Spleen (tissue), 11 donors: ENCODE data around the gene SLC1A4. TPM values are rescaled to one million over a fixed set of nuclear protein-coding genes. Genes with fewer than 3 reads are reported as not detected.

ENCODE experiments used
- DNase-seq: peaks from one replicate; pipeline ENCODE4 v3.0.0-alpha.2; 2020
- H3K27ac ChIP-seq, 8 donors: fragments of 200-600 bp; sonication (generic) in 7 of 8; 1 replicate in 4 of 8; 2 replicates in 4 of 8; pipeline versions ENCODE4 v1.5.0 to v1.8.0; 2016 to 2021; ENCODE audit warnings: inconsistent platforms in 4 of 8, mild to moderate bottlenecking in 4 of 8, moderate library complexity in 1 of 8
- H3K27me3 ChIP-seq, 7 donors: fragments of 200-600 bp; sonication (generic) in 6 of 7; replicated peaks in 1 of 7; 1 replicate in 4 of 7; 2 replicates in 3 of 7; pipeline versions ENCODE4 v1.5.0 to v1.8.0; 2016 to 2021; ENCODE audit warnings: inconsistent platforms in 3 of 7, mild to moderate bottlenecking in 1 of 7
- H3K36me3 ChIP-seq, 6 donors: fragments of 200-600 bp; sonication (generic) in 5 of 6; 1 replicate in 4 of 6; 2 replicates in 2 of 6; pipeline versions ENCODE4 v1.5.0 to v1.8.0; 2016 to 2021; ENCODE audit warnings: inconsistent platforms in 2 of 6
- H3K4me1 ChIP-seq, 6 donors: fragments of 200-600 bp; sonication (generic) in 5 of 6; 1 replicate in 3 of 6; 2 replicates in 3 of 6; pipeline versions ENCODE4 v1.5.0 to v1.8.0; 2016 to 2021; ENCODE audit warnings: inconsistent platforms in 3 of 6
- H3K4me3 ChIP-seq, 8 donors: fragments of 200-600 bp; sonication (generic) in 7 of 8; 1 replicate in 4 of 8; 2 replicates in 4 of 8; pipeline versions ENCODE4 v1.5.0 to v1.8.0; 2016 to 2021; ENCODE audit warnings: inconsistent platforms in 4 of 8, mild to moderate bottlenecking in 4 of 8, moderate library complexity in 2 of 8
- H3K9me3 ChIP-seq, 8 donors: fragments of 200-600 bp; sonication (generic) in 7 of 8; 1 replicate in 4 of 8; 2 replicates in 4 of 8; pipeline versions ENCODE4 v1.5.0 to v1.8.0; 2016 to 2021; ENCODE audit warnings: inconsistent platforms in 4 of 8
- CTCF ChIP-seq, 11 experiments: fragments of 200-600 bp in 7 of 11; fragments of 450-650 bp in 4 of 11; sonication (generic) in 4 of 11; IDR thresholded peaks in 8 of 11; conservative IDR thresholded peaks in 3 of 11; 1 replicate in 7 of 11; 2 replicates in 4 of 11; pipeline versions ENCODE4 v1.4.0 to v1.8.0; 2016 to 2021; ENCODE audit warnings: antibody characterized with exemption in 11 of 11, inconsistent platforms in 4 of 11, mild to moderate bottlenecking in 1 of 11
- POLR2A ChIP-seq, 3 donors: fragments of 450-650 bp; IDR thresholded peaks; one replicate each; pipeline ENCODE4 v1.5.1; 2017; ENCODE audit warnings: antibody characterized with exemption in 3 of 3, mild to moderate bottlenecking in 1 of 3
- POLR2AphosphoS5 ChIP-seq, 3 donors: sonication (generic); formaldehyde crosslinking; IDR thresholded peaks; one replicate each; pipeline ENCODE4 v1.5.1; 2017; ENCODE audit warnings: antibody characterized with exemption in 3 of 3
- WGBS, 5 donors: extraction: QIAGEN DNeasy Blood & Tissue Kit in 3 of 5; methylation state at CpG; one replicate each; pipeline versions ENCODE4 v1.1.5 to v1.1.7; 2013 to 2018; 5-methylcytosine and 5-hydroxymethylcytosine counted together
- intact Hi-C: fragments of 100-400 bp; cut with DNase I; formaldehyde crosslinking; loops from one replicate; pipeline ENCODE4 v1.15.0; 2023; ENCODE audit warnings: low total_unique reads
- polyA plus RNA-seq, 3 donors: library from polyadenylated mRNA; stranded (reverse); fragments of 200-250 nt; gene quantifications; one replicate each; pipeline ENCODE4 v1.2.1, GENCODE V29; 2013
- total RNA-seq, 7 donors: library from RNA; depleted of rRNA in 3 of 7; stranded (reverse); fragments of >200 nt in 3 of 7; fragmentation: NEBNext Ultra II Directional in 4 of 7; extraction: Animal tissue kit (Norgen Biotek cat#: 25700) in 4 of 7; gene quantifications; one replicate each; pipeline versions ENCODE4 v1.1.0 to v1.2.1, GENCODE V29; 2016 to 2021
- donor health status: healthy with polysubstance abuse.
- donor health status: DM: no; HTN: no; CAD: no; lungs with moderate emphysema.
- donor health status: DM: no; HTN: no; CAD: no.
- donor health status: Bipolar disorder and iron deficiency.
- donor health status: healthy.
- donor health status: DM: no; HTN: no; CAD: no.
- donor health status: DM: yes; HTN: yes; CAD: no.

Gene SLC1A4
- total and polyA plus RNA-seq, 10 donors = 2.5 to 32.0 (median 15.7) TPM

- Histone ChIP-seq H3K27ac (no peak overlapping the region), H3K4me1 (peaks cover 0 to 8% (median under 1%) of the 10 kb centered on the region in 6 donors), H3K4me3 (no peak overlapping the region), H3K36me3 (no peaks in the 10 kb centered on the region), H3K9me3 (no peaks in the 10 kb centered on the region), H3K27me3 (no peaks in the 10 kb centered on the region)
- TF ChIP-seq CTCF (IDR thresholded peaks at IDR 0.05 in 8 of 11, conservative IDR thresholded peaks at IDR 0.05 in 3 of 11) (no peak), POLR2AphosphoS5 (IDR thresholded peaks at IDR 0.05) (no peak), POLR2A (IDR thresholded peaks at IDR 0.05) (no peak)
- intact Hi-C loops = loop anchor here (10.0 kb wide), 1 partner anchor 65 kb away; no protein-coding TSS in a partner anchor
- no peak for DNase-seq
- 8 to 20% (median 11%) methylated on average over 1 of the region's 1 CpG for WGBS, 5 donors
These were observed 9.0 kb upstream of the SLC1A4 start for GRCh38 chr2:64980183-64980582.

GRCh38 chr2:64982311-64982857 lies 6.8 kb upstream of the SLC1A4 start:
- H3K27ac ChIP-seq = no peak overlapping the region
- H3K9me3 ChIP-seq = no peaks in the 10 kb centered on the region
- intact Hi-C loops = loop anchor here (10.0 kb wide), 1 partner anchor 68 kb away; no protein-coding TSS in a partner anchor
- no peaks in the 10 kb centered on the region for H3K27me3 ChIP-seq
- H3K4me1 ChIP-seq = peaks cover 3 to 8% (median 4%) of the 10 kb centered on the region in 6 donors
- 66 to 74% (median 71%) methylated on average over 2 of the region's 2 CpGs for WGBS, 5 donors
- DNase-seq = no peak
- TF ChIP-seq CTCF (IDR thresholded peaks at IDR 0.05 in 8 of 11, conservative IDR thresholded peaks at IDR 0.05 in 3 of 11) = no peak
- no peak for TF ChIP-seq POLR2AphosphoS5 (IDR thresholded peaks at IDR 0.05)
- no peak for TF ChIP-seq POLR2A (IDR thresholded peaks at IDR 0.05)
- no peak overlapping the region for H3K4me3 ChIP-seq
- no peaks in the 10 kb centered on the region for H3K36me3 ChIP-seq

GRCh38 chr2:64982932-64983331 lies 6.3 kb upstream of the SLC1A4 start:
- no peak for DNase-seq
- Histone ChIP-seq H3K4me1 (peaks cover 4 to 13% (median 7%) of the 10 kb centered on the region in 6 donors), H3K27ac (no peak overlapping the region), H3K9me3 (no peaks in the 10 kb centered on the region), H3K4me3 (no peak overlapping the region), H3K36me3 (no peaks in the 10 kb centered on the region), H3K27me3 (no peaks in the 10 kb centered on the region)
- 85 to 95% (median 90%) methylated on average over 2 of the region's 2 CpGs for WGBS, 5 donors
- TF ChIP-seq POLR2AphosphoS5 (IDR thresholded peaks at IDR 0.05) = no peak
- TF ChIP-seq CTCF (IDR thresholded peaks at IDR 0.05 in 8 of 11, conservative IDR thresholded peaks at IDR 0.05 in 3 of 11) = no peak
- no peak for TF ChIP-seq POLR2A (IDR thresholded peaks at IDR 0.05)
- intact Hi-C loops = loop anchor here (10.0 kb wide), 1 partner anchor 68 kb away; no protein-coding TSS in a partner anchor

GRCh38 chr2:64985447-64985846 lies 3.8 kb upstream of the SLC1A4 start:
- H3K36me3 ChIP-seq = no peaks in the 10 kb centered on the region
- no peak overlapping the region for H3K4me3 ChIP-seq
- no peak overlapping the region for H3K27ac ChIP-seq
- WGBS, 5 donors = 67 to 87% (median 81%) methylated on average over 7 of the region's 7 CpGs
- H3K9me3 ChIP-seq = no peaks in the 10 kb centered on the region
- intact Hi-C loops = loop anchor here (10.0 kb wide), 1 partner anchor 71 kb away; no protein-coding TSS in a partner anchor
- TF ChIP-seq CTCF (IDR thresholded peaks at IDR 0.05 in 8 of 11, conservative IDR thresholded peaks at IDR 0.05 in 3 of 11) (no peak), POLR2A (IDR thresholded peaks at IDR 0.05) (no peak), POLR2AphosphoS5 (IDR thresholded peaks at IDR 0.05) (no peak)
- no peak for DNase-seq
- peaks cover 15 to 31% (median 22%) of the 10 kb centered on the region in 6 donors for H3K4me1 ChIP-seq
- H3K27me3 ChIP-seq = no peaks in the 10 kb centered on the region
